Vagina (tissue), 2 donors: ENCODE results near the gene INTS1.

Experiments
- POLR2A ChIP-seq, 2 donors: fragments of 450-650 bp; IDR thresholded peaks; one replicate each; pipeline ENCODE4 v1.6.1; 2017; ENCODE audit warnings: antibody characterized with exemption in 2 of 2, mild to moderate bottlenecking in 2 of 2, moderate library complexity in 2 of 2
- TF ChIP-seq, protein P1 (sequence below), 3 experiments: fragments of 450-650 bp in 2 of 3; fragments of 200-600 bp in 1 of 3; sonication (generic) in 1 of 3; IDR thresholded peaks; one replicate each; pipeline ENCODE4 v1.5.1; 2017 to 2019; ENCODE audit warnings: antibody characterized with exemption in 3 of 3, mild to moderate bottlenecking in 2 of 3, moderate library complexity in 2 of 3

DNA sequence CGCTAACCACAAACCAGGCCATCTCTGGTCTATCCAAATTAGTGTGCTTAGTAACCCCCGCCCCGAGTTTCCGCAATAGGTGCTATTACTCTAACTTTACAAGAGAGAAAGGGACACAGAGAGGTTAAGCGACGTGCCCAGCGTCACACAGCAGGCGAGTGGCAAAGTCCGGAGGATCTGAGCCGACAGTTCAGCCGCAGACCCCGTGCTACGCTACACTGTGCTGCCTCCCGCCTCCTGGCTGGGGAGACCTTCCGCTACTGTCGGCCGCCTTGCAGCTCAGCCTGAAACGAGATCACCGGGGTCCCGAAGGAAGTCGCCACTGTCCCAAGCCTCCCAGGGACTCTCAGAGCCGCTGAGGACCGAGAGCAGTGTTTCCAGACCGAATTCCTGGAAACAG is 799 bp downstream of the INTS1 start:
- no peak for TF ChIP-seq POLR2A (IDR thresholded peaks at IDR 0.05)
- TF ChIP-seq, protein P1, sequence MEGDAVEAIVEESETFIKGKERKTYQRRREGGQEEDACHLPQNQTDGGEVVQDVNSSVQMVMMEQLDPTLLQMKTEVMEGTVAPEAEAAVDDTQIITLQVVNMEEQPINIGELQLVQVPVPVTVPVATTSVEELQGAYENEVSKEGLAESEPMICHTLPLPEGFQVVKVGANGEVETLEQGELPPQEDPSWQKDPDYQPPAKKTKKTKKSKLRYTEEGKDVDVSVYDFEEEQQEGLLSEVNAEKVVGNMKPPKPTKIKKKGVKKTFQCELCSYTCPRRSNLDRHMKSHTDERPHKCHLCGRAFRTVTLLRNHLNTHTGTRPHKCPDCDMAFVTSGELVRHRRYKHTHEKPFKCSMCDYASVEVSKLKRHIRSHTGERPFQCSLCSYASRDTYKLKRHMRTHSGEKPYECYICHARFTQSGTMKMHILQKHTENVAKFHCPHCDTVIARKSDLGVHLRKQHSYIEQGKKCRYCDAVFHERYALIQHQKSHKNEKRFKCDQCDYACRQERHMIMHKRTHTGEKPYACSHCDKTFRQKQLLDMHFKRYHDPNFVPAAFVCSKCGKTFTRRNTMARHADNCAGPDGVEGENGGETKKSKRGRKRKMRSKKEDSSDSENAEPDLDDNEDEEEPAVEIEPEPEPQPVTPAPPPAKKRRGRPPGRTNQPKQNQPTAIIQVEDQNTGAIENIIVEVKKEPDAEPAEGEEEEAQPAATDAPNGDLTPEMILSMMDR (IDR thresholded peaks at IDR 0.05): no peak
